ENCODE data around the gene ISOC2. TPM values are rescaled to one million over a fixed set of nuclear protein-coding genes. Genes with fewer than 3 reads are reported as not detected.

The ISOC2 gene
- total RNA-seq, 1 experiment from 2014 or later, result 72.2 TPM

DNA sequence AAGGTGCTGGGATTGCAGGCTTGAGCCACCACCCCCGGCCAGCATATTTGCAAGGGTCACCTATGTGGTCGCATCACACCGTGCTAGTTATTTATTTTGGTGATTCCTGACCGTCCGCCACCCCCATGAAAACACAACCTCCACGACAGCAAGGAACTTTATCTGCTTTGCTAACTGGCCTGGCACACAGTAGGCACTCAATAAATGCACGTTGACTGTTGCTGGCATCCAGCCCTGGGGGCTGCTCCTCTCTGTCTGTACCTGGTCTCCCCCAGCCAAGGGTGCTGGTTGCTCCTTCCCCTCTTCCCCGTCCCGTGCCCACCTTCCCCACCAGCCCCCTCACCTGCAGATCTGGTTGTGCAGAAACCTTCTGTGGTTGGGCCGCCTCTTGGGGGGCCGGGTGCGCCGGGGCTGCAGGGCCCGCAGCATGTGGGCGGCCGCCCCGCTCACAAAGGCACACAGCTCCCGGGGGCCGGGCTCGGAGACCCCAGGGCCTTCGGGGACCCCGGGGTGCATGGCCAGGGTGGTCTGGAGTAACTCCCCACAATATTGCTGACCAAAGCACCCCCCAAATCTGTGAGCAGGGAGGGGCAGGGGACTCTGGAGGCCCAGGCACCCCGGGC is 2.7 kb upstream of the ISOC2 start:
- Histone ChIP-seq H4K20me1 (ENCODE audit: control insufficient read depth, insufficient read depth, insufficient read length) (no peaks in the 10 kb centered on the region), H3K27ac (ENCODE audit: insufficient read length, low read depth, low read length) (no peak overlapping the region), H2BK120ac (ENCODE audit: low read depth, low read length, poor library complexity, severe bottlenecking) (no peak overlapping the region), H3K4me1 (ENCODE audit: insufficient read depth, low read length) (peaks cover 3% of the 10 kb centered on the region; the same call in 1 of the 2 replicates), H3K18ac (ENCODE audit: insufficient read length, low read depth, low read length) (peak overlapping the region; percentile 68), H4K5ac (ENCODE audit: insufficient read length, low read depth, low read length) (no peak overlapping the region), H2AFZ (ENCODE audit: low read length) (no peak overlapping the region), H2BK12ac (ENCODE audit: insufficient read length, low read depth, low read length) (no peak overlapping the region), H4K8ac (replicated peaks; ENCODE audit: insufficient read length, low read depth, low read length) (no peak overlapping the region), H3K4me2 (ENCODE audit: insufficient read depth, insufficient read length, low read length) (no peak overlapping the region), H3K23me2 (ENCODE audit: insufficient read length, low read depth, low read length, poor library complexity, severe bottlenecking) (peaks cover 5% of the 10 kb centered on the region), H2BK20ac (ENCODE audit: low read depth, low read length, poor library complexity, severe bottlenecking) (no peak overlapping the region), H3K14ac (ENCODE audit: insufficient read depth, low read length) (peak overlapping the region; percentile 51), H3K9me3 (ENCODE audit: control insufficient read depth, low read depth, low read length) (no peaks in the 10 kb centered on the region), H3K9ac (ENCODE audit: extremely low read depth, insufficient read length, low read length) (no peak overlapping the region), H3K79me1 (ENCODE audit: insufficient read depth, low read depth, low read length, poor library complexity, severe bottlenecking) (no peaks in the 10 kb centered on the region), H2AK5ac (ENCODE audit: insufficient read length, low read length) (no peak overlapping the region), H3K79me2 (ENCODE audit: insufficient read depth, low read length) (0 out of 2 replicates have a peak, but pooled peaks cover 4% of the 10 kb centered on the region), H2BK15ac (ENCODE audit: low read depth, low read length) (no peak overlapping the region), H3K56ac (ENCODE audit: insufficient read length, low read depth, low read length) (no peak overlapping the region), H3K4ac (ENCODE audit: low read depth, low read length) (no peak overlapping the region), H4K91ac (ENCODE audit: insufficient read length, low read depth, low read length) (no peak overlapping the region), H3K23ac (ENCODE audit: insufficient read length, low read depth, low read length) (no peak overlapping the region), H3T11ph (ENCODE audit: low read length) (no peak overlapping the region), H2BK5ac (ENCODE audit: insufficient read length, low read length) (no peak overlapping the region), H3K27me3 (ENCODE audit: insufficient read depth, low read length) (no peaks in the 10 kb centered on the region)
- H3K4me1 Mint-ChIP-seq, result peaks cover 25 to 31% of the 10 kb centered on the region in 2 experiments
- peaks cover 13% of the 10 kb centered on the region for H3K27me3 Mint-ChIP-seq (ENCODE audit: low read depth)
- peak overlapping the region in 1 of 2 experiments; percentile 42; a peak in 1 of 5 replicates for H3K4me3 Mint-ChIP-seq
- H3K27ac Mint-ChIP-seq, result peak overlapping the region in 1 of 3 experiments; percentile 86; a peak in 2 of 7 replicates
- H3K36me3 Mint-ChIP-seq (ENCODE audit: insufficient read depth in 1 of 3, low read depth in 3 of 3), result peaks cover 0 to 2% (median 0%) of the 10 kb centered on the region in 3 experiments; a peak in 2 of 7 replicates
- no CpG with 5 or more reads among the region's 23 CpGs for WGBS (ENCODE audit: extremely low coverage, insufficient read length, low lambda C conversion rate)
- DNase-seq, result no peak
- no peak for TF ChIP-seq CTCF (conservative IDR thresholded peaks at IDR 0.05)
- H3K9me3 Mint-ChIP-seq, result peaks cover 0 to 3% of the 10 kb centered on the region in 2 experiments; a peak in 1 of 5 replicates

Data from H9 (cell line).